Astrocyte (in vitro differentiated cells and primary cell): ENCODE measurements around the gene CSMD2. TPM values are rescaled to one million over a fixed set of nuclear protein-coding genes. Genes with fewer than 3 reads are reported as not detected.

ENCODE experiments used
- DNase-seq: peaks from one replicate; pipeline ENCODE4 v3.0.0-alpha.2; 2010; ENCODE audit warnings: low read depth
- FAIRE-seq: peaks from 2 replicates; lab custom pipeline; 2011; peaks lifted over from hg19 to GRCh38; lab: Jason Lieb, UNC
- H2AFZ ChIP-seq: 2 replicates; pipeline ENCODE4 v1.6.0; 2012; ENCODE audit warnings: low read depth, low read length, inconsistent platforms
- H3K27ac ChIP-seq: 2 replicates; pipeline ENCODE4 v1.5.1; 2011; ENCODE audit warnings: low read depth, low read length, inconsistent platforms
- H3K27me3 ChIP-seq: 2 replicates; pipeline ENCODE4 v1.6.0; 2011; ENCODE audit warnings: low read length, inconsistent platforms; ENCODE audit not compliant: insufficient read depth
- H3K36me3 ChIP-seq: 2 replicates; pipeline ENCODE4 v1.5.1; 2011; ENCODE audit warnings: low read length, inconsistent platforms; ENCODE audit not compliant: insufficient read depth
- H3K4me1 ChIP-seq: 2 replicates; pipeline ENCODE4 v1.5.1; 2011; ENCODE audit warnings: low read length, inconsistent platforms; ENCODE audit not compliant: insufficient read depth
- H3K4me2 ChIP-seq: 2 replicates; pipeline ENCODE4 v1.6.0; 2012; ENCODE audit warnings: low read length, inconsistent platforms
- H3K4me3 ChIP-seq: 2 replicates; pipeline ENCODE4 v1.5.1; 2011; ENCODE audit warnings: low read depth, mild to moderate bottlenecking, low read length, inconsistent platforms; ENCODE audit not compliant: insufficient read depth
- H3K79me2 ChIP-seq: 2 replicates; pipeline ENCODE4 v1.6.0; 2012; ENCODE audit warnings: mild to moderate bottlenecking, low read length, inconsistent platforms; ENCODE audit not compliant: insufficient read depth
- H3K9ac ChIP-seq: 2 replicates; pipeline ENCODE4 v1.6.0; 2012; ENCODE audit warnings: mild to moderate bottlenecking, low read length, inconsistent platforms
- H3K9me3 ChIP-seq: 2 replicates; pipeline ENCODE4 v1.5.1; 2012; ENCODE audit warnings: low read depth, mild to moderate bottlenecking, low read length, inconsistent platforms; ENCODE audit not compliant: insufficient read depth
- H4K20me1 ChIP-seq: 2 replicates; pipeline ENCODE4 v1.6.0; 2012; ENCODE audit warnings: low read length, inconsistent platforms; ENCODE audit not compliant: insufficient read depth
- H3K27ac Mint-ChIP-seq: one replicate; pipeline ENCODE4 v1.8.0; 2021; ENCODE audit warnings: mild to moderate bottlenecking, mixed read lengths; ENCODE audit not compliant: unreplicated experiment
- H3K27me3 Mint-ChIP-seq: one replicate; pipeline ENCODE4 v1.8.0; 2021; ENCODE audit warnings: low read depth, mixed read lengths; ENCODE audit not compliant: unreplicated experiment
- H3K36me3 Mint-ChIP-seq: one replicate; pipeline ENCODE4 v1.8.0; 2021; ENCODE audit warnings: low read depth, mixed read lengths; ENCODE audit not compliant: unreplicated experiment
- H3K4me1 Mint-ChIP-seq: one replicate; pipeline ENCODE4 v1.8.0; 2021; ENCODE audit warnings: low read depth, mixed read lengths; ENCODE audit not compliant: unreplicated experiment
- H3K4me3 Mint-ChIP-seq: one replicate; pipeline ENCODE4 v1.8.0; 2021; ENCODE audit warnings: mild to moderate bottlenecking, moderate library complexity, mixed read lengths; ENCODE audit not compliant: unreplicated experiment
- H3K9me3 Mint-ChIP-seq: one replicate; pipeline ENCODE4 v1.8.0; 2021; ENCODE audit warnings: mild to moderate bottlenecking, mixed read lengths; ENCODE audit not compliant: unreplicated experiment
- EZH2 ChIP-seq: IDR thresholded peaks from 2 replicates; pipeline ENCODE4 v1.6.1; 2012; ENCODE audit warnings: mild to moderate bottlenecking, low read length, inconsistent platforms; ENCODE audit not compliant: insufficient read depth
- total RNA-seq: library from RNA; stranded (reverse); gene quantifications from 2 replicates; pipeline ENCODE4 v1.2.1, GENCODE V29; 2021
- TF ChIP-seq, protein P1 (sequence below): IDR thresholded peaks from 2 replicates; pipeline ENCODE4 v1.5.1; 2011; ENCODE audit warnings: low read depth, mild to moderate bottlenecking, inconsistent platforms, low read length, moderate library complexity; ENCODE audit not compliant: insufficient read depth

CSMD2 gene
- total RNA-seq, 1 donor from 2014 or later: 11.1 TPM

DNA sequence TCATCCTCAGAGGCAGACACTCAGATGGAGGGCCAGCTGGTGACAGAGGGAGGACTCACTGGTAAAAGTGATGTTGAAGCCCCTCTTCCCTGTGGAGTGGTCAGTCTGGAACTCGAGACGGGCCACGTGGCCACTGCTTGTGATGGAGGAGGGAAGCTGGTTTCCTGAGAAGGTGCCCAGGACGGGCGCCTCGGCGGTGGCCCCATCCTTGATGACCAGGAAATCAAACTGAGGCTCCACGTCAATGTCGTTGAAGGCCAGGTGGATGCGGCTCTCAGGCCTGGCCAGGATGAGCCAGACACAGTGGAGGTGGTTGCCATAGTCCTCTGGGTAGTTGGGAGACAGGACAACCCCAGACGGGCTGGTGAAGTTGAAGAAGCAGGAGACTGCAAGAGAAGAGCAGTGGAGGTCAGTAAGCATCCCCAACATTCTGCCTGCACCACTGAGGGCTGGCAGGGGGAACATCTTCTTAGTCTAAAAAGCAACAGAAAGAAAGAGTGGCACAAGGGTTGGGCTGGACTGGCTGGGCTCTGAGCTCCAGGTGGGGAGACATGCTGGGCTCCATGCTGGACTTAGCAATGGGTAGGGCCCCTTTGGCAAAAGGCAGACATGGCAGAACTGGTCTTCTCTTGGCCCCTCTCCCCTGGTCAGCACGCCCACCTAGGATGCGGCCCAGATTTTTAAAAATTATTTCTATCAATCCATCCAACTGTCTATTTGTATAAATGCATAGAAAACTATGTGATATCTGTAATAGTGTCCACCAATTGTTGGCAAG lies 421.6 kb downstream of the CSMD2 start:
- Mint-ChIP-seq H3K4me3 (no peak overlapping the region), H3K4me1 (no peaks in the 10 kb centered on the region), H3K36me3 (peaks cover 17% of the 10 kb centered on the region), H3K9me3 (peaks cover 5% of the 10 kb centered on the region), H3K27me3 (no peaks in the 10 kb centered on the region), H3K27ac (no peak overlapping the region)
- DNase-seq: no peak
- TF ChIP-seq, protein P1, sequence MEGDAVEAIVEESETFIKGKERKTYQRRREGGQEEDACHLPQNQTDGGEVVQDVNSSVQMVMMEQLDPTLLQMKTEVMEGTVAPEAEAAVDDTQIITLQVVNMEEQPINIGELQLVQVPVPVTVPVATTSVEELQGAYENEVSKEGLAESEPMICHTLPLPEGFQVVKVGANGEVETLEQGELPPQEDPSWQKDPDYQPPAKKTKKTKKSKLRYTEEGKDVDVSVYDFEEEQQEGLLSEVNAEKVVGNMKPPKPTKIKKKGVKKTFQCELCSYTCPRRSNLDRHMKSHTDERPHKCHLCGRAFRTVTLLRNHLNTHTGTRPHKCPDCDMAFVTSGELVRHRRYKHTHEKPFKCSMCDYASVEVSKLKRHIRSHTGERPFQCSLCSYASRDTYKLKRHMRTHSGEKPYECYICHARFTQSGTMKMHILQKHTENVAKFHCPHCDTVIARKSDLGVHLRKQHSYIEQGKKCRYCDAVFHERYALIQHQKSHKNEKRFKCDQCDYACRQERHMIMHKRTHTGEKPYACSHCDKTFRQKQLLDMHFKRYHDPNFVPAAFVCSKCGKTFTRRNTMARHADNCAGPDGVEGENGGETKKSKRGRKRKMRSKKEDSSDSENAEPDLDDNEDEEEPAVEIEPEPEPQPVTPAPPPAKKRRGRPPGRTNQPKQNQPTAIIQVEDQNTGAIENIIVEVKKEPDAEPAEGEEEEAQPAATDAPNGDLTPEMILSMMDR: no peak
- no peak for TF ChIP-seq EZH2
- H3K4me2 ChIP-seq: no peak overlapping the region
- H3K27ac ChIP-seq: no peak overlapping the region
- H3K27me3 ChIP-seq: no peaks in the 10 kb centered on the region
- peaks cover 7% of the 10 kb centered on the region for H3K36me3 ChIP-seq
- no peak overlapping the region for H3K4me3 ChIP-seq
- no peak overlapping the region for H2AFZ ChIP-seq
- FAIRE-seq: no peak
- no peak overlapping the region for H3K9ac ChIP-seq
- H3K79me2 ChIP-seq: no peaks in the 10 kb centered on the region
- H3K4me1 ChIP-seq: no peaks in the 10 kb centered on the region
- H4K20me1 ChIP-seq: no peaks in the 10 kb centered on the region
- H3K9me3 ChIP-seq: no peaks in the 10 kb centered on the region

DNA sequence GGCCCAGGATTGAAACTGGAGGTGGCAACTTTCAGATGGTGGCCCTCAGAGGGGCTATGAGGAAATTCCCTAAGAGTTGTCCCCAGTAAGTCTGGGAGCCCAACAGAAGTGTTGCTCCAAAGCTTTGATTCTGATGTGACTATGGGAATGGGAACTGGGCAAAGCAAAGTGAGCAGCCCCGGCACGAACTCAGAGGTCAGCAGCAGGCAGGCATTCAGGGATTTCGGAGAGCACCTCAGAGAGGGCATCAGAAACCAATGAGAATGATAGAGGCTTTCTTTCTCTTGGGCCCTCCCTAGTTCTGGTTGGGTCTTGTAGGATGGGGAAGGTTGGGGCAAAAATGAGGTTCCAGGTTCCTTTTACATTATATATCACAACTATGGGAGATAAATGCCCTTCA lies 422.4 kb downstream of the CSMD2 start:
- no peaks in the 10 kb centered on the region for H4K20me1 ChIP-seq
- no peak for DNase-seq
- H3K27me3 ChIP-seq: no peaks in the 10 kb centered on the region
- no peak overlapping the region for H2AFZ ChIP-seq
- Mint-ChIP-seq H3K36me3 (peaks cover 19% of the 10 kb centered on the region), H3K27ac (no peak overlapping the region), H3K27me3 (no peaks in the 10 kb centered on the region), H3K9me3 (peaks cover 5% of the 10 kb centered on the region), H3K4me1 (no peaks in the 10 kb centered on the region), H3K4me3 (no peak overlapping the region)
- no peaks in the 10 kb centered on the region for H3K4me1 ChIP-seq
- H3K4me2 ChIP-seq: no peak overlapping the region
- no peak overlapping the region for H3K4me3 ChIP-seq
- FAIRE-seq: no peak
- no peak overlapping the region for H3K27ac ChIP-seq
- H3K79me2 ChIP-seq: no peaks in the 10 kb centered on the region
- no peaks in the 10 kb centered on the region for H3K9me3 ChIP-seq
- peaks cover 7% of the 10 kb centered on the region for H3K36me3 ChIP-seq
- TF ChIP-seq EZH2: no peak
- TF ChIP-seq, protein P1: no peak
- no peak overlapping the region for H3K9ac ChIP-seq

DNA sequence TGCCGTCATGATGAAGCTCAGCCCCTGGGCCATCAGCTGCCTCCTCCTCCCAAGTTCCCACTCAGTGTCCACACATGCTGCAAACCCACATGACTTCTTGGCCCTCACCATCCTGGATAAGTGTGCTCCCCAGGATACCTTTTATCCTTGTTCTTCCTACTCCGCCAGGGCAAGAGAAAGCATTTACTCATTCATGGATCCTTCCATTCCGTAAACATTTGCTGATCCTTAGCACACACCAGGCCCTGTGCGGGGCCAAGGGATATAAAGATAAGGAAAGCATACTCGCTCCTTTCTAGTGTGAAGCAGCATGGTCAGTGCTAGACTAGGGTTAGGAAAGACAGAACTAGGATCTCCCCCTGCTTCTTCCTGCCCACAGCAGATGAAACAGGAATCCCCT lies 423.3 kb downstream of the CSMD2 start:
- FAIRE-seq (no peak), DNase-seq (no peak)
- no peaks in the 10 kb centered on the region for H3K27me3 Mint-ChIP-seq
- Histone ChIP-seq H3K4me3 (no peak overlapping the region), H3K27ac (no peak overlapping the region), H3K27me3 (no peaks in the 10 kb centered on the region), H4K20me1 (no peaks in the 10 kb centered on the region), H3K9me3 (no peaks in the 10 kb centered on the region), H3K9ac (no peak overlapping the region), H3K4me1 (no peaks in the 10 kb centered on the region), H3K36me3 (peaks cover 7% of the 10 kb centered on the region), H3K4me2 (no peak overlapping the region), H2AFZ (no peak overlapping the region), H3K79me2 (no peaks in the 10 kb centered on the region)
- TF ChIP-seq EZH2: no peak
- TF ChIP-seq, protein P1: no peak
- H3K36me3 Mint-ChIP-seq: peaks cover 22% of the 10 kb centered on the region
- peaks cover 5% of the 10 kb centered on the region for H3K9me3 Mint-ChIP-seq
- no peak overlapping the region for H3K4me3 Mint-ChIP-seq
- H3K4me1 Mint-ChIP-seq: no peaks in the 10 kb centered on the region
- H3K27ac Mint-ChIP-seq: no peak overlapping the region
